H1 (cell line): ENCODE measurements around the gene DDX19B. TPM values are rescaled to one million over a fixed set of nuclear protein-coding genes. Genes with fewer than 3 reads are reported as not detected.

Experiments
- CTCF ChIA-PET: fragments of 300-600 bp; sonication (Branson Sonifier 250); formaldehyde crosslinking; loops from one replicate; lab custom pipeline; 2021; ENCODE audit not compliant: partially characterized antibody; lab: Charles Lee
- POLR2A ChIA-PET: fragments of 300-600 bp; sonication (Branson Sonifier 250); formaldehyde crosslinking; loops from one replicate; lab custom pipeline; 2021; ENCODE audit warnings: inconsistent platforms; ENCODE audit not compliant: partially characterized antibody; lab: Charles Lee
- DNase-seq, 2 experiments: peaks; one replicate each; pipeline versions ENCODE4 v3.0.0 to v3.0.0-alpha.2; 2010 to 2022; ENCODE audit warnings: low spot score in 2 of 2, low read depth in 1 of 2, mixed read lengths in 1 of 2
- FAIRE-seq: peaks from 2 replicates; lab custom pipeline; 2011; peaks lifted over from hg19 to GRCh38; lab: Jason Lieb, UNC
- H2AFZ ChIP-seq: 2 replicates; pipeline ENCODE4 v1.8.1; 2012; ENCODE audit warnings: low read length, inconsistent platforms
- H2AK5ac ChIP-seq: 2 replicates; pipeline ENCODE4 v1.6.1; 2013; ENCODE audit warnings: low read depth, low read length
- H2BK120ac ChIP-seq: replicated peaks from 2 replicates; pipeline ENCODE3; 2013; ENCODE audit warnings: low read depth, low read length, inconsistent platforms
- H2BK12ac ChIP-seq: 2 replicates; pipeline ENCODE4 v1.6.1; 2013; ENCODE audit warnings: low read depth, low read length
- H2BK15ac ChIP-seq: 2 replicates; pipeline ENCODE4 v1.6.1; 2013; ENCODE audit warnings: low read length
- H2BK20ac ChIP-seq: 2 replicates; pipeline ENCODE4 v1.6.1; 2013; ENCODE audit warnings: low read length
- H2BK5ac ChIP-seq: 2 replicates; pipeline ENCODE4 v1.6.1; 2013; ENCODE audit warnings: low read depth, low read length
- H3K14ac ChIP-seq: 2 replicates; pipeline ENCODE4 v1.6.1; 2013; ENCODE audit warnings: inconsistent platforms; ENCODE audit not compliant: insufficient read length
- H3K18ac ChIP-seq: 2 replicates; pipeline ENCODE4 v1.6.1; 2013; ENCODE audit warnings: low read length; ENCODE audit errors: extremely low read depth
- H3K23ac ChIP-seq: 2 replicates; pipeline ENCODE4 v1.6.1; 2013; ENCODE audit warnings: inconsistent platforms; ENCODE audit not compliant: insufficient read length
- H3K23me2 ChIP-seq: 2 replicates; pipeline ENCODE4 v1.6.1; 2013; ENCODE audit warnings: low read depth, low read length
- H3K27ac ChIP-seq: 2 replicates; pipeline ENCODE4 v1.6.1; 2011; ENCODE audit warnings: low read depth, low read length, inconsistent platforms
- H3K27me3 ChIP-seq, 4 experiments: replicated peaks in 1 of 4; 1 replicate in 1 of 4; 2 replicates in 3 of 4; pipeline versions ENCODE4 v1.6.1 to v1.8.1; 2011 to 2013; ENCODE audit warnings: low read length in 3 of 4, mild to moderate bottlenecking in 3 of 4, inconsistent platforms in 2 of 4, mixed read lengths in 2 of 4, moderate library complexity in 1 of 4; ENCODE audit not compliant: control insufficient read depth in 3 of 4, insufficient read depth in 3 of 4; ENCODE audit errors: extremely low read depth in 1 of 4
- H3K36me3 ChIP-seq, 4 experiments: 2 replicates each; pipeline versions ENCODE4 v1.6.1 to v1.8.1; 2011 to 2013; ENCODE audit warnings: mild to moderate bottlenecking in 4 of 4, low read length in 3 of 4, moderate library complexity in 2 of 4, control low read depth in 1 of 4, inconsistent platforms in 1 of 4; ENCODE audit not compliant: insufficient read depth in 4 of 4, control insufficient read depth in 2 of 4
- H3K4ac ChIP-seq: replicated peaks from 2 replicates; pipeline ENCODE3; 2013; ENCODE audit warnings: low read length, low read depth, mixed read lengths, inconsistent platforms; ENCODE audit not compliant: insufficient read length
- H3K4me1 ChIP-seq, 4 experiments: replicated peaks in 1 of 4; 1 replicate in 1 of 4; 2 replicates in 3 of 4; pipeline versions ENCODE4 v1.6.1 to v1.8.1; 2011 to 2013; ENCODE audit warnings: low read length in 3 of 4, inconsistent platforms in 2 of 4, mixed read lengths in 1 of 4; ENCODE audit not compliant: insufficient read depth in 4 of 4, control insufficient read depth in 3 of 4
- H3K4me2 ChIP-seq, 2 experiments: 2 replicates each; pipeline versions ENCODE4 v1.6.1 to v1.8.1; 2011 to 2013; ENCODE audit warnings: low read depth in 2 of 2, low read length in 2 of 2, control low read depth in 1 of 2, inconsistent platforms in 1 of 2, mild to moderate bottlenecking in 1 of 2; ENCODE audit not compliant: insufficient read depth in 1 of 2
- H3K4me3 ChIP-seq, 4 experiments: fragments of 200-600, 300-600 bp in 1 of 4; sonication (generic), shearing (Covaris generic), sonication (Bioruptor Twin) in 1 of 4; 2 replicates each; pipeline versions ENCODE4 v1.5.1 to v1.8.1; 2011 to 2016; ENCODE audit warnings: low read length in 4 of 4, low read depth in 3 of 4, control low read depth in 2 of 4, inconsistent platforms in 2 of 4, mild to moderate bottlenecking in 2 of 4, mixed read lengths in 1 of 4, moderate library complexity in 1 of 4; ENCODE audit not compliant: insufficient read depth in 2 of 4; ENCODE audit errors: extremely low read depth in 1 of 4
- H3K56ac ChIP-seq: replicated peaks from 2 replicates; pipeline ENCODE3; 2013; ENCODE audit warnings: low read depth, mild to moderate bottlenecking, mixed read lengths, low read length, inconsistent platforms; ENCODE audit not compliant: insufficient read length
- H3K79me1 ChIP-seq: 2 replicates; pipeline ENCODE4 v1.6.1; 2013; ENCODE audit warnings: low read depth, low read length, control low read depth
- H3K79me2 ChIP-seq, 2 experiments: 2 replicates each; pipeline versions ENCODE4 v1.6.1 to v1.8.1; 2012 to 2013; ENCODE audit warnings: low read length in 2 of 2, mild to moderate bottlenecking in 2 of 2, inconsistent platforms in 1 of 2; ENCODE audit not compliant: insufficient read depth in 2 of 2, control insufficient read depth in 1 of 2
- H3K9ac ChIP-seq, 4 experiments: replicated peaks in 1 of 4; 1 replicate in 1 of 4; 2 replicates in 3 of 4; pipeline versions ENCODE4 v1.6.1 to v1.8.1; 2011 to 2013; ENCODE audit warnings: low read depth in 3 of 4, low read length in 3 of 4, control low read depth in 2 of 4, mild to moderate bottlenecking in 2 of 4, moderate library complexity in 2 of 4, inconsistent platforms in 1 of 4; ENCODE audit errors: extremely low read depth in 1 of 4
- H3K9me3 ChIP-seq, 2 experiments: 2 replicates each; pipeline versions ENCODE4 v1.6.1 to v1.8.1; 2012 to 2013; ENCODE audit warnings: mild to moderate bottlenecking in 2 of 2, moderate library complexity in 2 of 2, control low read depth in 1 of 2, inconsistent platforms in 1 of 2, low read depth in 1 of 2, low read length in 1 of 2, mixed read lengths in 1 of 2; ENCODE audit not compliant: insufficient read depth in 2 of 2
- H4K20me1 ChIP-seq, 2 experiments: replicated peaks in 1 of 2; 2 replicates each; pipeline versions ENCODE3 to v1.8.1; 2011 to 2013; ENCODE audit warnings: inconsistent platforms in 2 of 2, low read length in 2 of 2, mild to moderate bottlenecking in 1 of 2; ENCODE audit not compliant: insufficient read depth in 2 of 2, control insufficient read depth in 1 of 2
- H4K5ac ChIP-seq: 2 replicates; pipeline ENCODE4 v1.6.1; 2013; ENCODE audit warnings: low read length, low read depth, mixed read lengths, inconsistent platforms; ENCODE audit not compliant: insufficient read length
- H4K8ac ChIP-seq: 2 replicates; pipeline ENCODE4 v1.8.0; 2013; ENCODE audit warnings: mild to moderate bottlenecking, moderate library complexity, low read length, inconsistent platforms; ENCODE audit not compliant: insufficient read depth; ENCODE audit errors: extremely low read depth
- H4K91ac ChIP-seq: replicated peaks from 2 replicates; pipeline ENCODE3; 2013; ENCODE audit warnings: low read length, mixed read lengths, inconsistent platforms; ENCODE audit not compliant: insufficient read length
- ASH2L ChIP-seq: fragments of 200-600, 300-600 bp; sonication (generic); IDR thresholded peaks from one replicate; pipeline ENCODE4 v1.7.1; 2017; ENCODE audit warnings: low read length
- BACH1 ChIP-seq: IDR thresholded peaks from 2 replicates; pipeline ENCODE4 v1.6.1; 2012; ENCODE audit warnings: low read length, improper control_type of control experiment
- CHD1 ChIP-seq: IDR thresholded peaks from 2 replicates; pipeline ENCODE4 v1.6.1; 2012; ENCODE audit warnings: low read depth, low read length, improper control_type of control experiment
- EZH2 ChIP-seq: fragments of 200-600 bp; sonication (generic); IDR thresholded peaks from 2 replicates; pipeline ENCODE4 v1.7.1; 2012; ENCODE audit warnings: low read depth, mild to moderate bottlenecking, moderate library complexity, low read length, inconsistent platforms; ENCODE audit not compliant: severe bottlenecking
- JUN ChIP-seq: IDR thresholded peaks from 2 replicates; pipeline ENCODE4 v1.6.1; 2011; ENCODE audit warnings: low read depth, mild to moderate bottlenecking, improper control_type of control experiment, low read length
- KDM4A ChIP-seq: IDR thresholded peaks from one replicate; pipeline ENCODE4 v1.7.1; 2012; ENCODE audit warnings: low read depth, mild to moderate bottlenecking, moderate library complexity, low read length, inconsistent platforms; ENCODE audit not compliant: severe bottlenecking
- POLR2AphosphoS5 ChIP-seq: IDR thresholded peaks from 2 replicates; pipeline ENCODE4 v1.6.1; 2011; ENCODE audit warnings: low read depth, low read length
- RBBP5 ChIP-seq: IDR thresholded peaks from 2 replicates; pipeline ENCODE4 v1.7.1; 2012; ENCODE audit warnings: low read depth, mild to moderate bottlenecking, inconsistent platforms, low read length, moderate library complexity, borderline replicate concordance
- SAP30 ChIP-seq: fragments of 300-600 bp; sonication (generic); IDR thresholded peaks from 2 replicates; pipeline ENCODE4 v1.7.1; 2012; ENCODE audit warnings: low read length, moderate library complexity, mild to moderate bottlenecking, inconsistent platforms; ENCODE audit not compliant: insufficient read depth, insufficient replicate concordance
- TBP ChIP-seq: IDR thresholded peaks from 2 replicates; pipeline ENCODE4 v1.6.1; 2011; ENCODE audit warnings: low read depth, low read length, improper control_type of control experiment
- TEAD4 ChIP-seq: IDR thresholded peaks from 2 replicates; pipeline ENCODE4 v1.6.1; 2012; ENCODE audit warnings: low read depth, low read length, inconsistent platforms, mixed read lengths
- polyA plus RNA-seq, 7 experiments: library from polyadenylated mRNA; depleted of rRNA in 3 of 7; stranded (reverse) in 5 of 7; unstranded in 2 of 7; fragments of >200 nt in 5 of 7; fragments of 200-250 nt in 2 of 7; gene quantifications; 1 replicate in 5 of 7; 2 replicates in 1 of 7; 4 replicates in 1 of 7; pipeline versions ENCODE4 v1.2.1 to v1.2.3, GENCODE V29; 2011 to 2013; ENCODE audit warnings: missing spikeins in 2 of 7, mixed read lengths in 2 of 7
- total RNA-seq: library from RNA; stranded (reverse); fragmentation: NEBNext Ultra II Directional; extraction: Animal tissue kit (Norgen Biotek cat#: 25700); gene quantifications from 2 replicates; pipeline ENCODE4 v1.2.1, GENCODE V29; 2021

DDX19B gene
- total and polyA plus RNA-seq, 2 of the 8 experiments (the other 6 are each of a cell fraction or from before 2014, with no cell fraction given): 40.5 to 42.7 TPM

- peaks cover 5 to 15% of the 10 kb centered on the region in 2 experiments for H3K79me2 ChIP-seq
- H3K14ac ChIP-seq: no peak overlapping the region
- DNase-seq: no peak
- no peak overlapping the region for H3K56ac ChIP-seq
- no peaks in the 10 kb centered on the region for H4K20me1 ChIP-seq
- H3K27me3 ChIP-seq: no peaks in the 10 kb centered on the region
- no peak overlapping the region for H3K27ac ChIP-seq
- no peak overlapping the region for H2AK5ac ChIP-seq
- H3K36me3 ChIP-seq: no peaks in the 10 kb centered on the region
- ChIA-PET CTCF (interaction anchor here (0.8 kb wide), 1 partner anchor 28 kb away, joined by 3 read pairs; no protein-coding TSS in a partner anchor), POLR2A (interaction anchor here (0.8 to 1.0 kb wide), 2 partner anchors 51 to 205 kb away, joined by 3 to 6 read pairs; partner anchors contain the start of gene DDX19A)
- H4K91ac ChIP-seq: no peak overlapping the region
- H3K23me2 ChIP-seq: peaks cover 3% of the 10 kb centered on the region; the same call in 1 of the 2 replicates
- FAIRE-seq: no peak
- no peak overlapping the region for H2BK15ac ChIP-seq
- H3K4me2 ChIP-seq: no peak overlapping the region
- H2BK120ac ChIP-seq: no peak overlapping the region
- no peak overlapping the region for H3K4ac ChIP-seq
- no peak overlapping the region for H4K8ac ChIP-seq
- no peak overlapping the region for H2BK12ac ChIP-seq
- no peak overlapping the region for H2BK20ac ChIP-seq
- H3K9me3 ChIP-seq: no peaks in the 10 kb centered on the region; a peak in 1 of 4 replicates
- H3K4me1 ChIP-seq: peaks cover 0 to 3% (median 1%) of the 10 kb centered on the region in 4 experiments; a peak in 3 of 7 replicates
- no peak overlapping the region for H2AFZ ChIP-seq
- H3K23ac ChIP-seq: no peak overlapping the region
- no peak overlapping the region for H4K5ac ChIP-seq
- no peak overlapping the region for H3K18ac ChIP-seq
- H2BK5ac ChIP-seq: no peak overlapping the region
- H3K9ac ChIP-seq: no peak overlapping the region
- H3K79me1 ChIP-seq: peaks cover 3% of the 10 kb centered on the region; the same call in 1 of the 2 replicates
- H3K4me3 ChIP-seq: no peak overlapping the region
- TF ChIP-seq EZH2 (no peak), SAP30 (no peak), CHD1 (no peak), KDM4A (no peak), TBP (no peak), ASH2L (no peak), POLR2AphosphoS5 (no peak), RBBP5 (no peak), TEAD4 (no peak), JUN (no peak), BACH1 (no peak)
Observed at GRCh38 chr16:70295634-70296033, 3.4 kb upstream of the DDX19B start.
